GM23338 (cell line): ENCODE results near the gene AQP10.

Experiments
- CREB1 ChIP-seq: fragments of 250-450 bp; sonication (Bioruptor Pico); IDR thresholded peaks from 2 replicates; pipeline ENCODE4 v1.5.0; 2020; ENCODE audit warnings: low read depth, mild to moderate bottlenecking, moderate library complexity
- EZH2 ChIP-seq: fragments of 200-600 bp; sonication (generic); IDR thresholded peaks from one replicate; pipeline ENCODE4 v1.8.0; 2017; ENCODE audit warnings: antibody characterized with exemption, mild to moderate bottlenecking, low read depth; ENCODE audit not compliant: unreplicated experiment
- EZH2phosphoT487 ChIP-seq: fragments of 200-600 bp; sonication (generic); IDR thresholded peaks from one replicate; pipeline ENCODE4 v1.8.1; 2018; ENCODE audit warnings: antibody characterized with exemption; ENCODE audit not compliant: unreplicated experiment
- NANOG ChIP-seq: IDR thresholded peaks from 2 replicates; pipeline ENCODE4 v1.6.1; 2016; ENCODE audit warnings: antibody characterized with exemption, borderline replicate concordance
- POLR2AphosphoS5 ChIP-seq: IDR thresholded peaks from 2 replicates; pipeline ENCODE4 v1.6.1; 2016; ENCODE audit warnings: antibody characterized with exemption, low read depth
- ZNF114 ChIP-seq: fragments of 250-450 bp; sonication (Bioruptor Pico); IDR thresholded peaks from 2 replicates; pipeline ENCODE4 v1.5.0; 2020; ENCODE audit warnings: mild to moderate bottlenecking, moderate library complexity
- TF ChIP-seq, protein P1 (sequence below), 2 experiments: fragments of 200-600 bp in 1 of 2; sonication (generic) in 1 of 2; conservative IDR thresholded peaks; 2 replicates each; pipeline versions ENCODE4 v1.5.1 to v1.6.1; 2016 to 2017; ENCODE audit warnings: antibody characterized with exemption in 2 of 2, low read depth in 2 of 2, mild to moderate bottlenecking in 2 of 2, moderate library complexity in 1 of 2
- TF ChIP-seq, protein P2 (sequence below): IDR thresholded peaks from one replicate; pipeline ENCODE4 v1.6.1; 2018; ENCODE audit warnings: antibody characterized with exemption; ENCODE audit not compliant: unreplicated experiment

DNA sequence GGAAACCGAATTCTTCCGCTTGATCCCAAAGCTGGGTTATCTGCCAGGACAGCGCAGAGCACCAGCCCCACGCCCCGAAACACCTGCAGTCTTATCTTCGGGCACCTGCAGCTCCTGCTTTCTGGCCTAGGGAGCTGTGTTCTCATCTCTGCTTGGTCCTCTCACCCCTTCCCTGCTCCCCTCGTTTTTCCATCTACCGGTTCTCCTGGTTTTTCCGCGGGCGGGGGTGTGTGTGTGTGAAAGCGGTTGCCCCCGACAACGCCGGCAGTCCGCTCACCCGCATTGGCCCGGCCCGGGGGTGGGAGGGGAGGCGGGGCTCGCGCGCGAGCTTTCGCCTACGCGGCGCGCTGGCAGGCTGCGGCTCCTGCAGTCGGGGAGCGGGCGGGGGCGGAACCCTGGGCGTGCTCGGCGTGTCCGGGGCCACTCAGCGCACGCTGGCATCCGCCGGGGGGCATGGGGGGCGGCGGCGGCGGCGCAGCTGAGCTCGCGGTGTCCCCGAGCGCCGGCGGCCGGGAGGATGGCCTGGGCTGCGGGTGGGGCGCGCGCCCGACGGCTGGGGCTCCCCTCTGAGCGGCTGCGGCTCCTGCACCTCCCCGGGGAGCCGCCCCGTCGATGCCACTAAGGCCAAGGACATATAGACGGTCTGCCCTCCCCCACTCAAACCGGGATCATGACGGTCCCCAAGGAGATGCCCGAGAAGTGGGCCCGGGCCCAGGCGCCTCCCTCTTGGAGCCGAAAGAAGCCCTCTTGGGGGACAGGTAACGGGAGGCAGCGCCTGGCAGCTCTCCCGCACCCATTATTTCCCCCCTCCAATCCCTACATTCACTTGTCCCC lies 7.6 kb downstream of the AQP10 start:
- TF ChIP-seq EZH2 (no peak), EZH2phosphoT487 (no peak), ZNF114 (CRISPR knock-in tag) (no peak), POLR2AphosphoS5 (0 out of 2 replicates have a peak, but pooled peaks have one; percentile 26), NANOG (no peak), CREB1 (CRISPR knock-in tag) (no peak)
- TF ChIP-seq, protein P1, sequence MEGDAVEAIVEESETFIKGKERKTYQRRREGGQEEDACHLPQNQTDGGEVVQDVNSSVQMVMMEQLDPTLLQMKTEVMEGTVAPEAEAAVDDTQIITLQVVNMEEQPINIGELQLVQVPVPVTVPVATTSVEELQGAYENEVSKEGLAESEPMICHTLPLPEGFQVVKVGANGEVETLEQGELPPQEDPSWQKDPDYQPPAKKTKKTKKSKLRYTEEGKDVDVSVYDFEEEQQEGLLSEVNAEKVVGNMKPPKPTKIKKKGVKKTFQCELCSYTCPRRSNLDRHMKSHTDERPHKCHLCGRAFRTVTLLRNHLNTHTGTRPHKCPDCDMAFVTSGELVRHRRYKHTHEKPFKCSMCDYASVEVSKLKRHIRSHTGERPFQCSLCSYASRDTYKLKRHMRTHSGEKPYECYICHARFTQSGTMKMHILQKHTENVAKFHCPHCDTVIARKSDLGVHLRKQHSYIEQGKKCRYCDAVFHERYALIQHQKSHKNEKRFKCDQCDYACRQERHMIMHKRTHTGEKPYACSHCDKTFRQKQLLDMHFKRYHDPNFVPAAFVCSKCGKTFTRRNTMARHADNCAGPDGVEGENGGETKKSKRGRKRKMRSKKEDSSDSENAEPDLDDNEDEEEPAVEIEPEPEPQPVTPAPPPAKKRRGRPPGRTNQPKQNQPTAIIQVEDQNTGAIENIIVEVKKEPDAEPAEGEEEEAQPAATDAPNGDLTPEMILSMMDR (conservative IDR thresholded peaks at IDR 0.05; ENCODE audit: low read depth in 2 of 2), result no peak
- TF ChIP-seq, protein P2, sequence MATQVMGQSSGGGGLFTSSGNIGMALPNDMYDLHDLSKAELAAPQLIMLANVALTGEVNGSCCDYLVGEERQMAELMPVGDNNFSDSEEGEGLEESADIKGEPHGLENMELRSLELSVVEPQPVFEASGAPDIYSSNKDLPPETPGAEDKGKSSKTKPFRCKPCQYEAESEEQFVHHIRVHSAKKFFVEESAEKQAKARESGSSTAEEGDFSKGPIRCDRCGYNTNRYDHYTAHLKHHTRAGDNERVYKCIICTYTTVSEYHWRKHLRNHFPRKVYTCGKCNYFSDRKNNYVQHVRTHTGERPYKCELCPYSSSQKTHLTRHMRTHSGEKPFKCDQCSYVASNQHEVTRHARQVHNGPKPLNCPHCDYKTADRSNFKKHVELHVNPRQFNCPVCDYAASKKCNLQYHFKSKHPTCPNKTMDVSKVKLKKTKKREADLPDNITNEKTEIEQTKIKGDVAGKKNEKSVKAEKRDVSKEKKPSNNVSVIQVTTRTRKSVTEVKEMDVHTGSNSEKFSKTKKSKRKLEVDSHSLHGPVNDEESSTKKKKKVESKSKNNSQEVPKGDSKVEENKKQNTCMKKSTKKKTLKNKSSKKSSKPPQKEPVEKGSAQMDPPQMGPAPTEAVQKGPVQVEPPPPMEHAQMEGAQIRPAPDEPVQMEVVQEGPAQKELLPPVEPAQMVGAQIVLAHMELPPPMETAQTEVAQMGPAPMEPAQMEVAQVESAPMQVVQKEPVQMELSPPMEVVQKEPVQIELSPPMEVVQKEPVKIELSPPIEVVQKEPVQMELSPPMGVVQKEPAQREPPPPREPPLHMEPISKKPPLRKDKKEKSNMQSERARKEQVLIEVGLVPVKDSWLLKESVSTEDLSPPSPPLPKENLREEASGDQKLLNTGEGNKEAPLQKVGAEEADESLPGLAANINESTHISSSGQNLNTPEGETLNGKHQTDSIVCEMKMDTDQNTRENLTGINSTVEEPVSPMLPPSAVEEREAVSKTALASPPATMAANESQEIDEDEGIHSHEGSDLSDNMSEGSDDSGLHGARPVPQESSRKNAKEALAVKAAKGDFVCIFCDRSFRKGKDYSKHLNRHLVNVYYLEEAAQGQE, result no peak
